ENCODE measurements around the gene GNAQ.
"Not testable (repeated sequence)": the region's sequence is repeated elsewhere in the genome, so short reads cannot be mapped to it uniquely, and the experiment has no call there.

The GNAQ gene

DNA sequence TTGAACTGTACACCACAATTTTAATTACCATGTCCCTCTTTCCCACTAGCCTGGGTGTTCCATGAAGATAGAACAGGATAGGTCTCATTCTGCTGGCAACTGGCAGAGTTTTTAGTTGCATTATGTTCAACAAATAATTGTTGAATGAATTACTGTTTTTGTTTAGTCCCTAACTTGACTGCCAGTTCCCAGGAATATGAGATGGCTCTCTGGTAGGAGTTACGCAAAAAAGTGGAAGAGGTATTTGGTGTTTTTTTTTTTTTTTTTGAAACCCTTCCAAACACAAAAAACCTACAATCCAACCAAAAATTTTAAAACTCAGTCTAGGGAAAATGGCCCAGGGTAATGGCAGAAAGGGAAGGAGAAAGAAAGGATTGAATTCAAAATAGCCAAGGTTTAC lies 153.6 kb downstream of the GNAQ start:
- no peak for DNase-seq (ENCODE audit: low read depth)

DNA sequence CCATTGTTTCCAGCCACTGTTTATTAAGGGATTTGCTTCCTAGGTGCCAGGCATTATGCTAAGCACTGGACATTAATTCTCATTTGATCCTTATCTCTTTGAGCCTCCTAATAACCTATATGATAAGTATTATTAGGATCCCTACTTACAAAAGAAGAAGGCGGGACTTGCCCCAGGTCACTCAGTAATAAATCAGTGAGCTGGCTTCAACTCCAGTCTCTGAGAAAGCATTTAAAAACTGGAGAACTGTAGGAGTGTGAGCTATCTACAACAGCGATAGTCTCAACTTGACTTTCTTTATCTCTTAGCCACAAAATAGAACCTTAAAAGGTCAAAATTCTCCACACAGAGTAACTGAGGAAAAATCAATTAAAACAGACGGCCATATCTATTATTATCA lies 155.0 kb downstream of the GNAQ start:
- DNase-seq (ENCODE audit: low read depth): no peak

DNA sequence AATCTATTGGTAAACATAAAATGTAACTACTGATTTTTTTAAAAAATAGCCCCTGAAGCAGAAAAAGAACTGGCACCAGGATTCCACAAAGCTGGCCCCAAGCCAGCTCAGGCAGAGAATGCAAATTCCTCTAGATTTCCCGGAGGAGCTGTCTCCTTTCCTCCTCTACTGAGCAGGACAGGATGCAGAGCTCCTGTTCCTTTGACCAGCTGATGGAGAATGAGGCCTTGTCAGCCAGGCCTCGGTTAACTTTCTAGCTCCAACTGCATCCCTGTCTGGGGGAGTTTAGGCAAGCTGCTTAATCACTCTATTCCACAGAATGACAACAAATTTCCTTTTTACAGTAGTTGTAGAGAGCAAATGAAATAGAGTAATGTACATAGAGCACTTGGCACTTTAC lies 155.5 kb downstream of the GNAQ start:
- DNase-seq (ENCODE audit: low read depth): peak; percentile 56

DNA sequence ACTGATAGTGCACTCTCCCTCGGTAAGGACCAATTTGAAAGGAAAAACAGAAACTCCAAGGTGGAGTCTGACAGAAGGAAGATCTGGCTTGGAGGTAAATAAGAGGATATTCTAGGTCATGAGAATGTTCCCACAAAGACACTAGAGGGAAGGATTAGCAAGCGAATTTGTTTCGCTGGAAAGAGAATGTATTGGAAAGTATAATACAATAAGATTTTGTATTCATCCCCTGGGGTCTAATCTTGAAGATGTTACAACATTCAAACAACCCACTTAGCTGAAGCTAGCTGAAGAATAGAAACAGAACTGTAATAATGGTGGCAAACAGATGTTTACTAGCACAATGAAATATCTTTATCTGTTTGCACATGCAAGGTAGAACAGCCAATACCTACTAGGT lies 158.7 kb downstream of the GNAQ start:
- DNase-seq (ENCODE audit: low read depth): no peak

DNA sequence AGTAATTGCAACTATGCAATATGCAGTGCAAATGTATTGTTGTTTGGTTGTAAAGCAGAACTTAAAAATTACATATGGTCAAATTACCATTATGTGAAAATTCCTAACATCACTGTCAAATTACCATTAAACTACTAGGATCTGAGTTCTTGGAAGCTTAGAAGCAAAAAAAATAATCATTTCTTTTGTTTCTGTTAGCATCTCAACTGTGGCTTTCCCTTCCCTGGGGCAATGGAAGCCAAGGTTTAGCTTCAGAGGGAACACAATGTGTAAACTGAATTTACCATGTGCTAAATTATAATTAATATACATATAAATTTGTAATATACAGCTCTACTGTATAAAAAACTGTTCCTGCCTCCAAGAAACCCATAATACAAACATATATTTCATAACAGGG lies 159.4 kb downstream of the GNAQ start:
- no peak for DNase-seq (ENCODE audit: low read depth)

DNA sequence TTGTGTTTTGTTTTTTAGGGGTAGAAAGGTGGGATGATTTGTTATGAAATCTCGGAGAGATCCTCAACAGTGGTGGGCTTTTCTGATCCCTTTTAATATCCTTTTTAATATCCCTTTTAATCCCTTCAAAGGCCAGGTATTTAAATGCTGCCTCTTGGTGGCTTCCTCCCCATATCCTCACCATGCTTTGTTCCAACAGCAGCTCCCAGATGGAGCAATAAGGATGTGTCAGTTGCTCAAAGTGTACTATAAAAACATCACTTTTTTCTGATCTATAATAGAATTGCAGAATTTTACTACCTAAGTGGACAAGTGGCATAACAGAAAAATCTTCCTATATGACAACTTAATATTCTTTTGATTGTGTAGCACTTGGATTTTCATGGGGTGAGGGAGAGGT lies 160.1 kb downstream of the GNAQ start:
- no peak for DNase-seq (ENCODE audit: low read depth)

DNA sequence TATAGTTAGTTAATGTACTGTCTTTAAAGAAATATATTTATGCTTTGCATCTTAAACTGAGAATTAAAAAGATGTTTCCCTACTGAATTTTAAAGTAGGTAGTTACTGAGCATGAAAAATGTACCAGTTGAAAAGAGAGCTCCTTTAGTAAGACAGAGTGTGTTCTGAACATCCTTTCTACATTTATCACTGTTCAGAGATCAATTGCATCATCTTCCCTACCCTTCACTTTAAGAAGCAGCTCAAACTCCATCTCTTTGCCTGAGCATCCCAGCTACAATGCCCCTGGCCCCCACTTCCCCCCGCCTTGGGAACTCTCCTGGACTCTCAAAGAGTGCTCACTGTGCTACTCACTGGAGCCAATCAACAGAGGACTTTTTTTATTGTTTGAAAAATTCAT lies 164.7 kb downstream of the GNAQ start:
- no peak for DNase-seq (ENCODE audit: low read depth)

DNA sequence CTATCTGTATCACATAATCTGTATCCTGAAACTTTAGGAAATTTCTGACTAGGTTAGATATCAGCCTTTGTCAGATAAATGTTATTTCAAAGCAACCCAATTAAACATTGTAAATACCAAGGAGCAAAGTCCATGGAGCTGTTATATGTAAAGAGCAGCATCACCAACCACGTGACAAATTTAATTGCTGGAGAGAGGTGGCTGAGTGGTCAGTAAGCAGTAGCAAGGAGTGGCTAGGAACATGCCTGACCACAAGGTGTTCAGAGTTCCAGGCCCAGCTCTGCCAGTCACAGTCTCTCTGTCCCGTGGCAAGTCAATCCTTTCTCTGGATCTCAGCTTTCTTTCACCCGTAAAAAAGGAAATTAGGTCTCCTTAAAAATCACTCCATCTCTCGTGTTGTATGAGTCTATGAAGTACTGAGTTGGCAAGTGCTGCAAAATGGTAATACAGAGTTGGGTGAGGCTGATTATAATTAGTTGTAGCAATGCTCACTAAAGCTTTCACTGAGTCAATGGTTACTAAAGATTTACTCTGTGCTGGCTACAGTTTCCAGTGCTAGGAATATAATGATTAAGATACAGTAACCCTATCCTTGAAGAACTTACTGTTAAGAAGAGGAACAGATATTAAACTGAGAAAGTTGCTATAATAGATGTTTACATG lies 166.1 kb downstream of the GNAQ start:
- no peak for DNase-seq (ENCODE audit: low read depth)

DNA sequence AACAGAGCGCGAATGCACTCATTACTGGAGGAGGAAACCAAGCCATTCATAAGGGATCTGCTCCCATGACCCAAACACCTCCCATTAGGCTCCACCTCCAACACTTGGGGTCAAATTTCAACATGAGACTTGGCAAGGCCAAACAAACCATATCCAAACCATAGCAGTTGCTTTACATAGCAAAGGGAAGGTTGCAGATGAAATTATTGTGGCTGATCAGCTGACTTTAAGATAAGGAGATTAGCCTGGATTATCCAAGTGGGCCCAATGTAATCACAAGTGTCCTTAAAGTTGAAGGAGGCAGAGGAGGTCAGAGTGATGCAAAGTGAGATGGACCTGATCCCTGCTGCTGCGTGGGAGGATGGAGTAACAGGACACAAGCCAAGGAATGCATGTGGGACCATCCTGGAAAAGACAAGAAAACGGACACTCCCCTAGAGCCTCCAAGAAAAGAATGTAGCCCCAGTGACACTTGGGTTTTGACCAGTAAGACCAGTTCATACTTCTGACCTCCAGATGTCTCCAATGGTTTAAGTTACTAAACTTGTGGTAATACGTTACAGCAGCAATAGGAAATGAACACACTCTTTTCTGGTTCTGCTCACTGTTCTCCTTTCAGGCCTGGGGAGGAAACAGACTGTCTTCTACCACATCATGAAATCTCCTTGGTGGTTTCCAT lies 167.3 kb downstream of the GNAQ start:
- DNase-seq (ENCODE audit: low read depth): peak; percentile 31

DNA sequence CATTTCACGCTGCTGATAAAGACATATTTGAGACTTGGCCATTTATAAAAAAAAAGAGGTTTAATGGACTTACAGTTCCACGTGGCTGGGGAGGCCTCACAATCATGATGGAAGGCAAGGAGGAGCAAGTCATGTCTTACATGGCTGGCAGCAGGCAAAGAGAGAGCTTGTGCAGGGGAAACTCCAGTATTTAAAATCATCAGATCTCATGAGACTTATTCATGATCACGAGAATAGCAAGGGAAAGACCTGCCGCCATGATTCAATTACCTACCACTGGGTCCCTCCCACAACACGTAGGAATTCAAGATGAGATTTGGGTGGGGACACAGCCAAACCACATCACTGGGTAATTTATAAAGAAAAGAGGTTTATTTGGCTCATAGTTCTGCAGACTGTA lies 168.0 kb downstream of the GNAQ start:
- DNase-seq (ENCODE audit: low read depth): not testable (repeated sequence)

DNA sequence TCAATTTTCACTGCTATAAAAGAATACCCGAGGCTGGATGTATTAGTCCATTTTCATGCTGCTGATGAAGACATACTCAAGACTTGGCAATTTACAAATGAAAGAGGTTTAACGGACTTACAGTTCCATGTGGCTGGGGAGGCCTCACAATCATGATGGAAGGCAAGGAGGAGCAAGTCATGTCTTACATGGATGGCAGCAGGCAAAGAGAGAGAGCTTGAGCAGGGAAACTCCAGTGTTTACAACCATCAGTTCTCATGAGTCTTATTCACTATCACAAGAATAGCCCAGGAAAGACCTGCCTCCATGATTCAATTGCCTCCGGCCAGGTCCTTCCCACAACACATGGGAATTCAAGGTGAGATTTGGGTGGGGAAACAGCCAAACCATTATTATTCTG lies 170.7 kb downstream of the GNAQ start:
- DNase-seq (ENCODE audit: low read depth): not testable (repeated sequence)

DNA sequence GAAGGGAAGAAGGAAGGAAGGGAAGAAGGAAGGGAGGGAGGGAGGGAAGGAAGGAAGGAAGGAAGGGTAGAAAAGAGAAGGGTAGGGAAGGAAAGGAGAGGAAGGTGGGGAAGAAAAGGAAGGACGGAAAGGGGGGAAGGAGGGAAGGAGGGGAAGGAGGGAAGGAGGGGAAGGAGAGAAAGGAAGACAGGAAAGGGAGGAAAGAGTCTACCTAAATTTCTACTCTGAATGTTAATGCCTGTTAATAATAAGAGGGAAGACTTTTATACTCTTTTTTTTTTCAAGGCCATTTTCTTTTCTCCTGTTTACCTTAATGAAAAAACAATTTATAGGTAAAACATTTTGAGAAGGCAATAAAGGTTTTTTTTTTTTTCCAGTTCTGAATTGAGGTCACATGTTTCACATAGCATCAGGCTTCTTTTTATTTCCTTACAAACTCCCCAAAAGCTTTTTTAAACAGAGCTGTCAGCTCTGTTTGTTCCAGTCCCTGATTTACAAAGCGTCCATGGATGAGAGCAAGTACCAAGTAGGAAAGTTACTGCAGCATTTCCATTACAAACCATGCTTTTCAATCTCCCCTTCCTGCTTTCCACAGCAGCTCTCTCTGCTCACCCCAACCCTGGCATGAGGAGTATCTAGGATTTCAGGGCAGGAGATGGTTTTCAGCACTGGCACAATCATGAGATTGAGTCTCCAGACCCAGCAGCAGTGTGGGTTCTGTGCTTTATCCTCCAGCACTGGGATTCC lies 173.9 kb downstream of the GNAQ start:
- DNase-seq (ENCODE audit: low read depth): no peak

DNA sequence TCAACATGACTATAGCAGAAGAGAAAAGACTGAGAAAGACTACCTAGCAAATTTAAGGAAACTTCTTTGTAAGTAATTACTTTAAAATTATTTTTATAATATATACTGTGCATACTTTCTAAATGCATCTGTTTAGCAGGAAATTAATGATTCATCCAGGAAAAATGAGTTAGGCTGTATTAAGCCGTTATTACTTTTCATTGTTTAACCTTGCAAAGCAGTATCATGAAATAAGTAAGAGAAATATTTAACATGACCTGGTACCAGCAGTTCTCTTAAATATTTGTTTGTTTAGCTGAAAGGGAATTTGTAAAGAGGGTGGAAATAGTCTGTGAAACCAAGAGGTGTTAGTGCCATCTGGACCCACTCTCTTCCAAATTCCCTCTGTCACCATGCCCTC lies 175.0 kb downstream of the GNAQ start:
- peak; percentile 47 for DNase-seq (ENCODE audit: low read depth)

DNA sequence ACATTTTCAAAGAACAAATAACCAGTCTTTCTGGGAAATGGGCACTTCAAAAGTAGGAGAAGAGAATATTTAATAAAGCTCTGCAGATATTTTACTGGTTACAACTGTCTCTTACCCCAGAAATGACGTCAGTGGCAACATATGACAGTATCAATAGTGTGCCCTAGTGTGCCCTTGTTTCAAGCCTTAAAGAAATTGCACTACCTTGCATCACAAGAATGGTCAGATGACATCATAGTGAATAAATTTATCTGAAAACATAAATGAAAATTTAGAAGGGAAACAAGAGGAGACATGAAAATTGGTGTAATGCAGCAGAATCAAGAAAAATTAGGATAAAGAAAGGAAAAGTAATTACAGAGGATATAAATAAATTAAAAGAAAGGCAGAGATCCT lies 176.7 kb downstream of the GNAQ start:
- DNase-seq (ENCODE audit: low read depth): no peak

DNA sequence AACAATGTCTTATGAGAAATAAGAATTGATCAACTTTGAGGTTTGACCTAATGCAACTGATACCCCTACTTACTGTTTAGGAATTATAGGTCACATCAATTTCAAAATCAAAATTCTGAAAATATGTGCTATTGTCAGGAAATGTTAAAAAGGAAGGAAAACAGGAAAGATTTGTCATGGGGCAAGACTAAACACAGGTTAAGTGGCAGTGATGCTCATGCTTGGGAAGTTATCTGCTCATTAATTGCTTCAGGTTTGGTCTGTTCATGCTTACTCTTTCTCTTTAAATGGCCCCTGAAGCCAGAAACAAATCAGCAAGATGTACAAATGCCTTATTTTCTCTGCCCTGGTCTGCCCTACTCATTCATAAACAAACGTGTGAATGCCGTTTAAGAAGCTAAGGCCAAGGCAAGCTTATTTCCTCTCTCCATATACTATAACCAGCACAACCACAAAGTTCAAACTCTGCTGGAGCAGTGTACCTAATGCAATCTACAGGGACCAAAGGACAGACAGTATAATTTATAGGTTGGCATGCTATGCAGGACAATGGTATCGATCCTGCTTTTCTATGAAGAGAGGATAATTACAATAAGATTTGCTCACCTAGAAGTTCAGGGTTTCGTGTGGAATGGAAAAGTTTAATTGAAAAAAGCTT lies 177.2 kb downstream of the GNAQ start:
- no peak for DNase-seq (ENCODE audit: low read depth)

DNA sequence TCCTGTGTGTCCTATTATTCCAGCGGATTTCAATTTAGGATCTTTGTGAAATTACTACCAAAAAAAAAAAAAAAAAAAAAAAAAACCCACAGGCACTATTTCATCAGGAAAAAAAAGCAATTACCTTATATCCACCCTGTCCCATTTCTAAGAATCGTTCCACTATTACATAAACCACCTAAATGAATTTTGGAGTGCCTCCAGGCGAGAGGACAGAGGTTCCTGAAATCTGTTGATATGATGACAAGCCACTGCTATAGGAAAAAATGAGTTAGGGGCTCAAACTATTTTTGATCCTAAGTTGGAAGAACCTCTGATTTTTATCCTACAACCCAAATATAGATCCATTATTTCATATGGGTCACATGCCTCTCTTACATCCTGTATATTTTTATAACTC lies 177.9 kb downstream of the GNAQ start:
- no peak for DNase-seq (ENCODE audit: low read depth)

DNA sequence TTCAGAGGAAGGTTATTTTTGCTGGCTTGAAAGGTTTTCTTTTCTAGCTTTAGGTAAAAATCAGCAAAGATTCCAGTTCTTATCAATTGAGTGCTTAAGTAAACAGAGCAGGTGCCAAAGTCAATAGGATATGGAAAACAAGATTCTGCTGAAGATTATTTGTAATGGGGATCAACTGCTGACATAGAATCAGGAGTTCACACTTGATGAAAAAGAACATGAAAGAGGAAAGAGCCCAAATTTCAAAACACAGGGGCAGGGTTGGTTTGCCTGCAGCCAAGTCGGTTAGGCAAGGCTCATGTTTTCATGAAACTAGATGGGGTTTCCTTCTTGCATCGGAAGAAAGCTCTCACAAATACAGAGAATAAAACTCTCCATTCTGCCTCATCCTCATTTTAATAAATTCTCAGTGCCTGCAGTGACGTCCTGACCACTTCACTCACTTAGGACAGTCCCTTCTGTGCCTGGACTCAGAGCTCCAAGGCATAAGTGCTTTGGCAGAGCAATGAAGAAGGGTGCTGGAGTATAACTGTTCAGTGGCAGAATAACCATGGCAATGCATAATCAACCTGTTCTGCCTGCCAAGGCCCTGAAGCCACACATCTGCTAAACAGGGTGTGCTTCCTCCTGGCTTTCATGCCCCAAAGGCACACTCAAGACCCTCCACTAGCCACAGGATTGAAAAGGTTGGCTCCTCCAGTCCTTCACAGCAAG lies 179.6 kb downstream of the GNAQ start:
- DNase-seq (ENCODE audit: low read depth): no peak

DNA sequence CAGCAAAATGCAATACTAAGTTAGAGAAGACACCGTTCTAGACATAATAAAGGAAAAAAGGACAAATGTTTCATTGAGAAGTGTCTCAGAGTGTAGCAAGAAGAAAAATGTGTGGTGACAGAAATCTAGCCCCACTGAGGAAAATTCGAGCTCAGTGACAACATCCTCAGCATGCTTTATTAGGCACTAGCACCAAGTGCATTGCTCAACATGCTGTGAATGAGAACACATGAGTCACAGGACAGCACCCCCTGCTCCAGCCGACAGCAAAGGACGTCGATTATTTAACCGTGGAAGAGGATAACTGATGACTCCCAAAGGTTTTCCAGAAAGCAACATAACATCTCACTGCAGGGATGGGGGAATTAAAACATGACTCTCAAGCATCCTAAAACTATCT lies 182.7 kb downstream of the GNAQ start:
- DNase-seq (ENCODE audit: low read depth): peak; percentile 92

DNA sequence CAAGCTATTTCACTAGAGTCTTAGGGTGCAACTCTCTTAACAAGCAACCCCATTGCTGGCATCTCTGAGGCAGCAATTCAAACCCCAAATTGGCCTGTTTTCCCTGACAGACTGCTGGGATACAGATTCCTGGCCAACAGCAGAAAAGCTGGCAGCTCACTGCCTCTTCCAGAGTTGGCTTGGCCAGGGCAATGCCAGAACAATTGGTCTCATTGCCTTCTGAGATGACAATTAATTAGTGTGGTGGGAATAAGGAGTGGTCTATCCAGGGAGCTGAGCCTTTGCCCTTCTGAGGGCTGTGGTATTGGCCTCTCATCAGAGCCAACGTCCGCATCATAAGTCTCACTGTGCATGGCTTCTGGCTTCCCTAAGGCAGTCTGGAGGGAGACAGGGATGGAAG lies 183.2 kb downstream of the GNAQ start:
- no peak for DNase-seq (ENCODE audit: low read depth)

DNA sequence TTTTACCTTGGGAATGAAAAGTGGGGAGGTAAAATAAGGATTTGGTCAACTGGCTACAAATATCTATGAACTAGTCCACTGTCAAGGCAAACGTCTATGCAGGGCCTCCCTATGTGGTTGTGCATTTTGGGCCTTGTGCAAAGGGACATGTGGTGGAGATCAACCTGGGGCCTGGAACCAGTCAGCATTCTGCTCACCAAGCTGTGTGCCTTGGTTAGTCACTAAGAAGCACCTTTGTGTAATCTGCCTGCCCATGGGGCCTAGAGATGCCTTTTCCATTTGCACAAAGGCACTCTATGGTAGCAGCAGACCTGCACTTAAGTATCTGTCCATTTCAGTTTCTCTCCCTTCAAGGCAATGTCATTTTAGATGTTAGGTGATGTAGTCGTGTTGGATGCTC lies 184.0 kb downstream of the GNAQ start:
- no peak for DNase-seq (ENCODE audit: low read depth)

DNA sequence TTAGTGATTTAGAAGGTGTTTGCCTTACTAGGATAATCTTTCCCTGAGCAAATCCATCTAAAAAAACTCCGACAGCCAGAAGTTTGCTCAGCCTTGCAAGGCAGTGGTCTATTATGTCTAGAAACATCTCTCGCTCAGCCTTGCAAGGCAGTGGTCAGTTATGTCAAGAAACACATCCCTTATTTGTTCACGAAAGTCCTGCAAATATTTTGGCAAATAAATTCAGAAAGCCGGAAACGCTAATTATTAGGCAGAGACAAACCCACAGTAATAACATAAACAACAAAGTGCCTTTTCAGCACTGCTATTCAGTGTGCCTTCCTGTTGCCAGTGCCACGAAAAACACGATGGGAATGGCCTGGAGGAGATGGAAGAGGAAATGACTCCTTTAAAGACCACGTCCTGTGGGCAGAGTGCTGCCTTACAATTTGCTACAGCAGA lies 184.5 kb downstream of the GNAQ start:
- peak; percentile 86 for DNase-seq (ENCODE audit: low read depth)

DNA sequence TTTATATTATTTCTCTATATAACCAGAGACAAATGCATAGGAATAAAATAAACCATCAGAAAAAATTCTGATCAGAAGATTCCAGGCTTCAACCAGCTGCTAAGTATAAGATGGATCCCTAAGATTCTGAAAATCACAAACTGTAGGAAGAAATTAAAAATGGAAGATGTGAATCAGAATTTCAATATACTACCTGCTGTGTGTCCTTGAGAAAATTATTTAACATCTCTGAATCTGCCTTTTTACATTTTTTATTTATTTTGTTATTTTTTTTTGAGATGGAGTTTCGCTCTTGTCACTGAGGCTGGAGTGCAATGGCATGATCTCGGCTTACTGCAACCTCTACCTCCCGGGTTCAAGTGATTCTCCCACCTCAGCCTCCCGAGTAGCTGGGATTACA lies 187.2 kb downstream of the GNAQ start:
- DNase-seq (ENCODE audit: low read depth): no peak
